Prostate gland (tissue), 2 donors: ENCODE measurements around the gene TPSG1.

Source experiments
- CTCF ChIP-seq, 4 experiments: fragments of 200-600 bp in 2 of 4; fragments of 450-650 bp in 2 of 4; sonication (generic) in 2 of 4; IDR thresholded peaks; 1 replicate in 3 of 4; 2 replicates in 1 of 4; pipeline ENCODE4 v1.5.1; 2016 to 2019; ENCODE audit warnings: antibody characterized with exemption in 4 of 4, mild to moderate bottlenecking in 2 of 4, moderate library complexity in 2 of 4
- POLR2A ChIP-seq: fragments of 450-650 bp; IDR thresholded peaks from one replicate; pipeline ENCODE4 v1.6.1; 2016; ENCODE audit warnings: antibody characterized with exemption, mild to moderate bottlenecking
- POLR2AphosphoS5 ChIP-seq: sonication (generic); formaldehyde crosslinking; IDR thresholded peaks from one replicate; pipeline ENCODE4 v1.6.1; 2017; ENCODE audit warnings: antibody characterized with exemption

GRCh38 chr16:1189455-1189854 is 35.6 kb downstream of the TPSG1 start:
- TF ChIP-seq CTCF (IDR thresholded peaks at IDR 0.05) (no peak), POLR2A (no peak), POLR2AphosphoS5 (no peak)
